ENCODE measurements around the gene POLDIP2. TPM values are rescaled to one million over a fixed set of nuclear protein-coding genes. Genes with fewer than 3 reads are reported as not detected.

The POLDIP2 gene
- total RNA-seq, 4 donors from 2014 or later: 66.8 to 102 (median 90.9) TPM

DNA sequence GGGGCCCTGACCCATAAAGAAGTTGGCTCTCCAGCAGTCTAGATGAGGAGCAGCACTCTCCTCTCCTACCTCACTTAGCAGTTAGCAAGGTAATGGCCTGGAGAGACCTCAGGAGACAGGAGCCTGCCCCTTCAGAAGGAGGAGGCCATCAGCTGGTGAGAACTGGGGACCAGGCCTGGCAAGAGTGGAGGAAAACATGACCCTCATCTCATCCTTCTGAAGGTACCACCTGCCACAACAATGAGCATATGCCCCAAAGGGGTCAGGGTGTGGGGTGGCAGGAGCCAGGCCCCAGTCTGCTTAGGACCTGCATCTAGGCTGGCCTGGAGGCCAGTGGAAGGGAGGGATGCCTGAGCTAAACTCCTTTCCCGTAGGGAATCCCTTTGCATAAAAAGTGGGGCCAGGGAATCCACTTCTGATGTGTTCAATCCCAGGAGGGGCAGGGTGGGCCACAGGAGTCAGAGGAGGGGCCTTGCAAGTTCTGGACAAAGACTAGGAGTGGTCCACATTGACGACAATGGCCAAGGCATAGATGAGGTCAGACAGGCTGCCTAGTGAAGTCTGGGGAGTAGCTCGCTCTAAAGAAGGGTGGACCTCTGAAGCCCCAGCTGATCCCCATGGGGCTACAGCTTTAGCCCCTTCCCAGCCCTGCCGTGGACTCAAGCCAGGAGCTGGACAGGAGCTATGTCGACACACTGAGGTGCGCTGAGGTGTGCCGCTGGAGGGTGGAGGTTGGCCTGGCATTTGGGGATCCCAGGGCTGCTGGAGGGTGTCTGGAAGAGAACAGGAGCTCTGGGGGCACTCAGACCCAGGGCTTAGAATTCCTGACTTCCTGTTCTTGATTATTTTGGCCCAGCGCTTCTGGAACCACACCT lies 6.7 kb upstream of the POLDIP2 start:
- no peak overlapping the region for H3K4me3 ChIP-seq
- H3K27me3 ChIP-seq: no peaks in the 10 kb centered on the region
- no peak for DNase-seq
- WGBS, 2 donors: 78% methylated on average over 4 of the region's 8 CpGs; no CpG with 5 or more reads in 1 of the 2 donors
- H3K4me1 ChIP-seq: no peaks in the 10 kb centered on the region
- intact Hi-C loops (cut with DNase I): no loop called here
- H3K36me3 ChIP-seq: peaks cover 20 to 65% (median 28%) of the 10 kb centered on the region in 3 donors
- no peaks in the 10 kb centered on the region for H3K9me3 ChIP-seq
- TF ChIP-seq, protein P1, sequence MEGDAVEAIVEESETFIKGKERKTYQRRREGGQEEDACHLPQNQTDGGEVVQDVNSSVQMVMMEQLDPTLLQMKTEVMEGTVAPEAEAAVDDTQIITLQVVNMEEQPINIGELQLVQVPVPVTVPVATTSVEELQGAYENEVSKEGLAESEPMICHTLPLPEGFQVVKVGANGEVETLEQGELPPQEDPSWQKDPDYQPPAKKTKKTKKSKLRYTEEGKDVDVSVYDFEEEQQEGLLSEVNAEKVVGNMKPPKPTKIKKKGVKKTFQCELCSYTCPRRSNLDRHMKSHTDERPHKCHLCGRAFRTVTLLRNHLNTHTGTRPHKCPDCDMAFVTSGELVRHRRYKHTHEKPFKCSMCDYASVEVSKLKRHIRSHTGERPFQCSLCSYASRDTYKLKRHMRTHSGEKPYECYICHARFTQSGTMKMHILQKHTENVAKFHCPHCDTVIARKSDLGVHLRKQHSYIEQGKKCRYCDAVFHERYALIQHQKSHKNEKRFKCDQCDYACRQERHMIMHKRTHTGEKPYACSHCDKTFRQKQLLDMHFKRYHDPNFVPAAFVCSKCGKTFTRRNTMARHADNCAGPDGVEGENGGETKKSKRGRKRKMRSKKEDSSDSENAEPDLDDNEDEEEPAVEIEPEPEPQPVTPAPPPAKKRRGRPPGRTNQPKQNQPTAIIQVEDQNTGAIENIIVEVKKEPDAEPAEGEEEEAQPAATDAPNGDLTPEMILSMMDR (IDR thresholded peaks at IDR 0.05): no peak
- no peak for TF ChIP-seq POLR2A (IDR thresholded peaks at IDR 0.05)
- no peak overlapping the region for H3K27ac ChIP-seq

DNA sequence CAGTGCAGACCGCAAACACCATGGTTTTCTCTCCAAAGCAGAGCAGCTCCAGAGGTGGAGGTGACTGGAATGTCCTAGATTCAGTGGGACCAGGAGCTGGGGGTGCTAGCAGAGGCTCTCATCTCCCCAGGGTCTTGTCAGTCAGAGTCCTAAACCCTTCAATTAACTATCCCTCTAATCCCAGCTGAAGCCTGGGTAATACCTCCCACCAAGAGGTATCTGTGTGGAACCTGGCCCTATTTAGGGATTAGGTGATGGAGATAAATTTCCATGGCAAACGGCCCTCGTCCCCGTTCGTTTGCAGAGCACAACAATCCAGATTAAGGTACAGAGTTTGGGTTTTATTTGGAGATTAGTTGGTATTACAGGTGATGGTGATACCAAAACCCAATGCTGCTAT lies 5.9 kb upstream of the POLDIP2 start:
- H3K36me3 ChIP-seq: peaks cover 20 to 68% (median 28%) of the 10 kb centered on the region in 3 donors

DNA sequence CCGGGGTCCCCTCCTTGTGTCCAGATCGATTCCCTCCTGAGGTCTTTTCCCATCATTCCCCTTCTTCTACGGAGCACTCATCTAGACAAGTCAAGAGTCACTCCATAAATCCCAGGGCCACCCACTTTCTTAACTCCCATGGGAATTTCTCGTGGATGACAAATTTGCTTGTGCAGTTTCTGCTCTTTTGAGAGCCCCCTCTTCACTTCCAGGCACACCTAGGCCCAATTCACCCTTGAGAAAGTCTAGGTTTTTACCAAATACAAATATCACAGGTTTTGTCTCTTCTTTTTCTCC lies 522 bp upstream of the POLDIP2 start:
- peak overlapping the region; percentile 94 to 97 (median 96) for H3K27ac ChIP-seq
- H3K36me3 ChIP-seq: peaks cover 23 to 70% (median 41%) of the 10 kb centered on the region in 3 donors
- DNase-seq: no peak
- TF ChIP-seq, protein P1 (IDR thresholded peaks at IDR 0.05): no peak
- no peak for TF ChIP-seq POLR2A (IDR thresholded peaks at IDR 0.05)
- no peaks in the 10 kb centered on the region for H3K9me3 ChIP-seq
- intact Hi-C loops (cut with DNase I): no loop called here
- H3K4me1 ChIP-seq: peaks cover 10 to 34% (median 20%) of the 10 kb centered on the region in 3 donors
- 2 to 5% methylated on average over 4 of the region's 4 CpGs for WGBS, 2 donors
- H3K27me3 ChIP-seq: no peaks in the 10 kb centered on the region
- peak overlapping the region; percentile 80 to 100 (median 90) for H3K4me3 ChIP-seq

More for the DNA sequence above, 5.9 kb upstream of the POLDIP2 start:
- no peak for DNase-seq
- intact Hi-C loops (cut with DNase I): no loop called here
- TF ChIP-seq, protein P1 (IDR thresholded peaks at IDR 0.05): no peak
- TF ChIP-seq POLR2A (IDR thresholded peaks at IDR 0.05): no peak
- H3K27ac ChIP-seq: no peak overlapping the region
- no peak overlapping the region for H3K4me3 ChIP-seq
- 87 to 90% methylated on average over 5 of the region's 5 CpGs for WGBS, 2 donors
- no peaks in the 10 kb centered on the region for H3K9me3 ChIP-seq
- H3K27me3 ChIP-seq: no peaks in the 10 kb centered on the region
- peaks cover 4 to 8% (median 6%) of the 10 kb centered on the region in 3 donors for H3K4me1 ChIP-seq

DNA sequence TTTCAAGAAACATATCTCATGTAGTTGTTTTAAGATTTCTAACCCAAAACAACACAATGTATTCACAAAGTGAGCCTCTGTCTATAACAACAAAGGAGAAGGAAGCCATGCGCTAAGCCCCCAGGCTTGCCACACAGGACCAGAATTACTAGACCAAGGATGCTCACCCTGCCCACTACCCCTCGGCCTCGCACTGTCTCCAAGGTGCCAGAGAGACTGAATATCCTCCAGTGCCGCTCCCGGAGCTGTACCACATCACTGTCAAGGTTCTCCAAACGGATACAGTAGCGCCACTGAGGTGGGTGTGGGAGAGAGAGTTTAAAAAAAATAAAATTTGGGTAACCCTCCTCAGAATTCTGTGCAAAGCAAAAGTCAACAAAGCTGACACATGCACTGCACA lies 7.1 kb downstream of the POLDIP2 start:
- H3K36me3 ChIP-seq: peaks cover 37 to 100% (median 69%) of the 10 kb centered on the region in 3 donors
- H3K4me3 ChIP-seq: no peak overlapping the region
- H3K27me3 ChIP-seq: no peaks in the 10 kb centered on the region
- TF ChIP-seq, protein P1 (IDR thresholded peaks at IDR 0.05): no peak
- no peak for TF ChIP-seq POLR2A (IDR thresholded peaks at IDR 0.05)
- peaks cover 5 to 23% (median 13%) of the 10 kb centered on the region in 3 donors for H3K4me1 ChIP-seq
- 83 to 87% methylated on average over 6 of the region's 7 CpGs for WGBS, 2 donors
- intact Hi-C loops (cut with DNase I): no loop called here
- H3K9me3 ChIP-seq: no peaks in the 10 kb centered on the region
- no peak for DNase-seq
- H3K27ac ChIP-seq: no peak overlapping the region

DNA sequence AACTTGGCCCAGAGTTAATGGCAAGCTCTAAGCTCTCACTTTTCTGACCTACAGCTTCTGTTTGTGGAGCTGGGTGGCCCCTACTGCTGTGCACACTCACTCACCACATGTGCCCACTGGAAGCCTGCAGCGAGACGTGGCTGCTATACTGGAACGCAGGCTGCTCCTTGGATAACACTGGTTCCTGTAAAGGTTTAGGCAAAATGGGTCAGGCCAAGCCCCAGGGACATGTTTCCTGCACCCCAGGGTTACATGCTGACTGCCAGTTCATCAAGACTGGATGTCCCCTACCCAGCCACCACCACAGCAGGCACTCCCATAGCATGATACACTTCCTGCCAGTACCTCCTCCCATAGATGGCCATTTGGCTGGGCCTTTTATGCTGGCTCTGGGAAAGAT lies 8.3 kb downstream of the POLDIP2 start:
- Histone ChIP-seq H3K4me3 (no peak overlapping the region), H3K27ac (no peak overlapping the region), H3K9me3 (no peaks in the 10 kb centered on the region), H3K36me3 (peaks cover 42 to 100% (median 76%) of the 10 kb centered on the region in 3 donors), H3K4me1 (peaks cover 5 to 20% (median 13%) of the 10 kb centered on the region in 3 donors), H3K27me3 (no peaks in the 10 kb centered on the region)
- intact Hi-C loops (cut with DNase I): no loop called here
- no peak for DNase-seq
- 60% methylated on average over 1 of the region's 3 CpGs; no CpG with 5 or more reads in 1 of the 2 donors for WGBS, 2 donors
- TF ChIP-seq POLR2A (IDR thresholded peaks at IDR 0.05): no peak
- TF ChIP-seq, protein P1 (IDR thresholded peaks at IDR 0.05): no peak
